Activated T-cell treated with anti-CD3 and anti-CD28 coated beads for 24 hours (primary cell): ENCODE results near the gene MRLN.

ENCODE experiments used
- DNase-seq: peaks from one replicate; pipeline ENCODE4 v3.0.0-alpha.2; 2020; ENCODE audit warnings: low read depth

Gene MRLN

GRCh38 chr10:59705931-59706330, 47.3 kb downstream of the MRLN start:
- no peak for DNase-seq

- no peak for DNase-seq
Measured at GRCh38 chr10:59704630-59705029, 48.6 kb downstream of the MRLN start.

- no peak for DNase-seq
Measured at GRCh38 chr10:59702347-59702746, 50.9 kb downstream of the MRLN start.

GRCh38 chr10:59700709-59701108, 52.5 kb downstream of the MRLN start:
- DNase-seq: no peak

- DNase-seq: no peak
Measured at GRCh38 chr10:59698326-59698725, 54.9 kb downstream of the MRLN start.

- no peak for DNase-seq
Measured at GRCh38 chr10:59695637-59696036, 57.6 kb downstream of the MRLN start.

- DNase-seq: no peak
Measured at GRCh38 chr10:59694936-59695335, 58.3 kb downstream of the MRLN start.

- no peak for DNase-seq
Measured at GRCh38 chr10:59692113-59692512, 61.1 kb downstream of the MRLN start.

- no peak for DNase-seq
Measured at GRCh38 chr10:59688921-59689351, 64.3 kb downstream of the MRLN start.

- no peak for DNase-seq
Measured at GRCh38 chr10:59687657-59688056, 65.6 kb downstream of the MRLN start.
